ENCODE results near the gene ASB9.
"Not testable (repeated sequence)": the region's sequence is repeated elsewhere in the genome, so short reads cannot be mapped to it uniquely, and the experiment has no call there.

ASB9 gene

GRCh38 chrX:15198608-15199202, 71.2 kb downstream of the ASB9 start:
- H3K4me3 ChIP-seq, H3K27ac ChIP-seq: not testable (repeated sequence)

GRCh38 chrX:15194146-15194545, 75.7 kb downstream of the ASB9 start:
- no peak overlapping the region for H3K27ac ChIP-seq
- H3K4me3 ChIP-seq = no peak overlapping the region
